ENCODE results near the gene CCR6.
"Not testable (repeated sequence)": the region's sequence is repeated elsewhere in the genome, so short reads cannot be mapped to it uniquely, and the experiment has no call there.

CCR6 gene

DNA sequence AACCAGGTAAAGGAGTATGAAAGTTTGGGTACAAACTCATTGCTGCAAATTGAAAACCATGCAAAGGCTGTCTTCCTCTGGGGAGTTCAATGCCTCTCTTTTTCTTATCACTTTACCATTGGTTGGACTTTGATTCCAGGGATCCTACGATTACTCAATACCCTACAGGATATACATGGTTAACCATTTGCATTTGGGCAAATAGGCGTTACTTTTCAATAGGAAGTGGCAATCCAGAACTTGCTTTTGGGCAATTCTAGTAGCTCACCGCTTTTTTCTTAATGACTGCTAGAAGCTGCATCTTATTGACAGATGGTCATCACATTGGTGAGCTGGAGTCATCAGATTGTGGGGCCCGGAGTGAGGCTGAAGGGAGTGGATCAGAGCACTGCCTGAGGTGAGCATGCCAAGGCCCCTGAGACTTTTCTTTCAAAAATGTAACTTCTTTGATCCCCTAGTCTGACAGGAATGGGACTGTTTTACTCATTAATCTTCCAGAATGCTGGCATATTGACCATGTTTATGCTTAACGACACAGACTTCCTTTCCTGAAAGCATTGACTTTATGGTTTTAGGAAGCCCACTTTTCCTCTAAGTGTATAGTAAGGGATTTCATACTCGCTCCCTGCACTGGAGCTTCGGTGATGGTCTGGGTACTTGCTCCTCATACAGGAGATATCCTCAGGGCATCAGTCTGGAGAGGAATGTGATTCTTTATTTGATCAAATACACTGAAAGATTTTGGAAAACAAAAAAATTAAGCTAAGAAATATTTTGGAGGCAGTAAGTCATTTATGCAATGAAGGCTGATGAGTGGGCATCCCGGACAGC lies at the start of gene CCR6:
CCR6 (plus strand) TSS at position 270 of the 831 bp plus-strand sequence. CDS start 13,039 bp downstream, outside the sequence.
- no peak for DNase-seq

DNA sequence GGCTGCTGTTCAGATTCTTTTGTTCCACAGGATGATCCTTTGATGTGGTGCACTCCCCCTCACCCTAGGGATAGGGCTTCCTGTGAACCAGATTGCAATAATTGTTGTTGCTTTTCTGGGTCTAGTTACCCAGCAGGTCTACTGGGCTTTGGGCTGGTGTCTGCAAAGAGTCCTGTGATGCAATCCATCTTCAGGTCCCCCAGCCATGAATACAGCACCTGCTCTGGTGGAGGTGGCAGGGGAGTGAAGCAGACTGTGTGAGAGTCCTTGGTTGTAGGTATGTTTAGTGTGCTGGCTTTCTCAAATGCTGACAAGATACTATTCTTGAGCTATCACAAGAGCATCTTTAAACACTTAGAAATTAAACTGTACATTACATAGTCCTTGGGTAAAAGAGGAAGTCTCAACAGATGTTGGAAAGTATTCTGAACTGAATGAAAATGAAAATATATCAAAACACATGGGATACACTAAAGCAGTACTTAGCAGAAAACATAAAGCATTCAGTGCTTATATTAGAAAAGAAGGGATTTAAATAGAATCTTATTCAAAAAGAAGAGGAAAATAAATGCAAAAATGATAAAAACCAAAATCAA lies 49.1 kb upstream of the CCR6 start:
- no peak for DNase-seq

DNA sequence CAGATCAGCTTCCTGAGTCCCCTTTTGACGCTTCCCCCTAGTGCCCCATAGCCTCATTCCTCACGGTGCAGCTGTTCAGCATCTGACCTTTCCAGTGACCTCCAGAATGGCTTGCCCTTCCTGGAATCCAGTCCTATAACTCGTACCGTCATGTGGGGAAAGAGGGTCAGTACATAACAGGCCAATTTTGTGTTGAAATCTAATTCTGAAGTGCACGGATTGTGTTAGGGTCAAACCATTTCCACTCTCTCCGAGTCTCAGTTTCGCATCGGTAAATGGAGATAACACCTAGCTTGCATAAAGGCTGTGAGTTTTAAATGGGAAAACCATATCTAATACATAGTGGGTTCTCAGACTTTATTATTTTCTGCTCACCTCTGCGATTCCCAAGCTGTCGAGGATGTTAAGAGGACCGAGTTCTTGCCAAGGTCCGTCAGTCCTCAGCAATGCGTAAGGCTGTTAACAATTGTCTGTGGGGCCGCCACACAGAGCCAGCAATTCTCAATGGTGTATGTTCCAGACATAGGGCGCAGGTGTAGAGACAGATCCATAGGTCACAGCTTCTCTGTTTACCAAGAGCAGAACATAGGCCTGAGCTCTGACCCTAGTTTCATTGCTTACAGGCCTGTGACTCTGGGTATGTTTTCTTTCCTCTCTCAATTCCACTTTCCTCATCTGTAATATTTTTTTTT lies 45.5 kb upstream of the CCR6 start:
- no peak for DNase-seq

DNA sequence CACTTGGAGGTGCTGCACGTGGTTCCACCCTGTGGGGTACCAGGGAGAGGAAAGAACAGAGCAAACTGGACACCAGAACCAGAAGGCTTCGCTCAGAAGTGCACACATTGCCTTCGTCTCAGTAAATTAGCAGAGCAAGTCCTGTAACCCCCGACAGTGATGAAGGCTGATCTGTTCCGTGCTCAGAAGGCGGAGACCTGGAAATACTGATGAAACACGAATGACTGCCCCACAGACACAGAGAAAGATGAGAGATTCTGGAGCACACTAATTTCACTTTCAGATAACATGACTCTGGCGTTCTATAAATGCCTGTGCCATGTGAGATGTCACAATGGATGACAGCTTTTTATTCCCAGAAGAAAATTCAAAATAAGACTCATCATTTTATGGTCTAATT lies 44.2 kb upstream of the CCR6 start:
- DNase-seq = no peak

DNA sequence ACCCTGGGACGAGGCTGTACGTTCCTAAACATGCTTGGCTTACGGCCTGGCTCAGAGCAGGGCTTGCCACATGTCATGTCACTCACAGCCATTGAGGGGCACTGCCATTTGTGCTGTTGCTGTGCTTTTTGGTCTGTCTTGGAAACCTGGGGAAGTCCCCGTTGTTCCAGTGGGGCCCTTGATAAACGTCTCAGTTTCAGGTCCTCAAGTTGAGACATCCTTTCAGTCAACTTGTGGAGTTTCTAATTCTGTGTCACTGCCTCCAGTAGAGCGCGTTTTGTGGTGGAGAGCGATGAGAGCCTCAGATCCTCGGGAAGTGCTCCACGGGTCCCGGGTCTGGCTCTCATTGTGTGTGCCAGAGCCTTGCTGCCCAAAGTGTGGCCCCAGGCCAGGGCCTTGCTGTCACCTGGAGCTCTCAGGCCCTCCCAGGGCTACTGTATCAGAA lies 43.0 kb upstream of the CCR6 start:
- no peak for DNase-seq

DNA sequence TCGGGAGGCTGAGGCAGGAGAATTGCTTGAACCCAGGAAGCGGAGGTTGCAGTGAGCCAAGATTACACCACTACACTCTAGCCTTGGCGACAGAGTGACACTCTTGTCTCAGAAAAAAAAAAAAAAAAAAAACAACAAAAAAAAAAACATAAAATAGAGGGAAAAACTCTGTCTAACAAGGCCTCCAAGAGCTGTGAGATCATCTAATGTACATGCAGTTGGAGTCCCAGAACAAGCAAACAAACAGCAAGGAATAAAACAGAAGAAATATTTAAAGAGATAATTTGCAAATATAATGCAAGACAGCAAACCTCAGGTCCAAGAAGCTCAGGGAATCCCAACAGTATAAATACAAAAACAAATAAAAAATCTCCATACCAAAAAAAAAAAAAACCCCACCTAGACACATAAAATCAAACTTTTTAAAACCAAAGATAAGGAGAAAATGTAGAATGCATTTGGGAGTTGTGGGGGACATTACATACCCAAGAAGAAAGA lies 35.0 kb upstream of the CCR6 start:
- DNase-seq = no peak

DNA sequence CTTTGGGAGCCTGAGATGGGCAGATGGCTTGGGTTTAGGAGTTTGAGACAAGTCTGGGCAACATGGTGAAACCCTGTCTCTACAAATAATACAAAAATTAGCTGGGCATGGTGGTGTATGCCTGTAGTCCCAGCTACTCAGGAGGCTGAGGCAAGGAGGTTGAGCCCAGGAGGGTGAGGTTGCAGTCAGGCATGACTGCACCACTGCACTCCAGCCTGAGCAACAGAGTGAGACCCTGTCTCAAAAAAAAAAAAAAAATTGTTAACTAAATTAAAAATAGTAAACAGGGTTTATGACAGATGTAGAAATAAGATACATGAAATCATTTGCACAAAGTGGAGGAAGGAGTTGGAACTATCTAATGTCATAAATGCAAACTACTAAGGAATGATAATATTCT lies 34.2 kb upstream of the CCR6 start:
- DNase-seq = not testable (repeated sequence)

DNA sequence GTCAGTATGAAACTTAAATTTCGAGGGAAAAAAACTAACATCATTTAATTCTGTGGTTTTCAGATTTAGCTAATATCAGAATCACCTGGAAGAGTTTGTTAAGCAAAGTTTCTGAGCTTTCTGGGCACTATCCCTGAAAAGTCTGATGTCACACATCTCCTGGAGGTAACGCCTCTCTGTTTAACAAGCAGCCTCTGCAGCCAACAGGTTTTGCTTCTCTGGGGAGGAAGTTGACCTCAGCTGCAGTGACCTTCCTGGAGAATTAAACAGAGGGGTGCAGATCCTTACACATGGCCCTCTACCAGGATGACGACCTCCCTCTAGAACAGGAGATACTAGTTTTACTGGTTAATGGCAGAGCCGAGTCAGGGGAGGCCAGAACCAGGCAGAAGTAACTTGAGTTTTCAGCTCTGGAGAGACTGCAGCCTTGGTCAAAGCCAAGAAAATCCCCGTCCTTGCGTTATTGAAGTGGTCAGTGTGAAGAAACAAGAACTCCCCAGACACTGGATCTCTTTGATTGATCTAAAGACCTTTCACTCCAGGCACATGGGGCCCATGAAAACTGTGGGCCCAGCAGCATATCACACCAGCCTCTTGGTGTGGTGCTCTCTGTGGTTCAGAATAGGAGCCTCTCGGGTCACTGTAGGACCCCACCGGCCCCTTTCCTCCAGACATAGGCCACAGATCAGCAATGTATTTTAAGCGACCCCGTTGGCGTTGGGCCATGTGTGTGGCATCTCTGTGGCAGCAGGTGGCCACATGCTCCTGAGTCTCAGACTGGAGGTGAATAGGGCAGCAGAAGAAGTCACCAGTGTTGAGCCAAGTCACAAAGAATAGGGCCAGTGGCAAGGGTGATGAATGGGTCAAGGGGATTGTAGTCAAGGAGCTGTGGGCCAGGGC lies 33.4 kb upstream of the CCR6 start:
- no peak for DNase-seq

DNA sequence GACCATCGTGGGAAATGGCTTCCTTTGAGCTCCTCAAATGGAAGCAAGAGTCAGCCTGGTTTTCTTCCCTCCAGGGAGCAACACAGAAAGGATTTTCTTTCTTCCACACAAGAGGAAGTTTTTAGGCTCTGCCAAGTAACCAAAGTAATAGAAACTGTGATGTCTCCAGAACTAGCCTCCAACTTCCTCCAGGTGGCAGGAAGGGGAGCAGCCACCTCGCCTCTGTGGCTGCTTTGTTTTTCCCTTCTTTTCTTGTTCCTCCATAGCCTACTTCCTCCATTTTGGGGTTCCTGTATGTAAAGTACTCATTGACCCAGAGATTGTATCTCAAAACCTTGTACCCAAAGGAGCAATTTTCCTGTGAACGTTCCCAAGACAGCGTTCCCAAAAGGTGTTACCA lies 32.7 kb upstream of the CCR6 start:
- no peak for DNase-seq

DNA sequence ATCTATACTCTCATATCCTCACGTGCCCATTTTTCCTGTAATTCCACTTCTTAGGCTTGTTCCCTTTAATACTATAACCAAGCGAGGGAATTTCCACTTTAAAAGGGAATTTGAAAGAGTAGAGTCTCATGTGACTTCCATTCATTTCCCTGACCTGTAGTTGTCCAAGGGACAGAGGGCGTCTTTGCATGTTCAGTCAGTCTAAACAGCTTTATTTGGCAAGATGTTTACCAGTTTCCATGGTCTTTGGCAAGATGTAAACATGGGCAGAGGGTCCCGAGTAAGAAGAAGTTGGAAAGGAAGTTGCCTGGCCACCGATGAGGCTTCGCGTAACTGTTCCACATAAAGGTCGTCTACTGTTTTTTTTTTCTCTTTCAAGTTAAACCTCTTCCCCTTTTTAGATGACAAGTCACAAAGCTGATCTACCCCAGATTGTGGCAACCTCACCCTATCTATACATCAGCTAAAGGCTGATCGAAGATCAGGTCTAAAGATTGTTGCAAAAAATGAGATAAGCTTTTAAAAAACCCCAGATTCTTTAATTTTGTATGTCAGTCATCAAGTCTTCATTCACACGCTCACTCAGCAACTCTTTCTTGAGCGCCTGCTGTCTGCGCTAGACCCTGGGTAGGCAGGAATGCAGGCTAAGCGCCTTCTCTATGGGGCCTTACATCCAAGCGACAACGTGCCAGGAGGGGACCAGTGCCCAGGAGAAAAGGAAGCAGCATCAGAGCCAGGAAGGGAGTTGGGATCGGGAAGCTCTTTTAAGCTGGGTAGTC lies 31.7 kb upstream of the CCR6 start:
- no peak for DNase-seq

DNA sequence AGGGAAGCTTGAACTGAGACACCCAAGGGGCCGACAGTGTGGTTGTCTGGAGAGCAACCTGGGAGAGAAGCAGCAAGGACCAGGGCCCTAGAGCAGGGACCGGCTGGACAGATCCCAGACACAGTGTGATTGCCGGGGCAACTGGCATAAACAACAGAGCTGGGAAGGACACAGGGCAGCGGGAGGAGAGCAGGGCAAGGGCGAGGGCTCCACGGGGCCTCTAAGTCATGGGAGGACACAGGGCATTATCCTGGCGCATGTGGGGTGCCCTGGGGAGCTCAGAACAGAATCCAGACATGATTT lies 31.1 kb upstream of the CCR6 start:
- DNase-seq = no peak

DNA sequence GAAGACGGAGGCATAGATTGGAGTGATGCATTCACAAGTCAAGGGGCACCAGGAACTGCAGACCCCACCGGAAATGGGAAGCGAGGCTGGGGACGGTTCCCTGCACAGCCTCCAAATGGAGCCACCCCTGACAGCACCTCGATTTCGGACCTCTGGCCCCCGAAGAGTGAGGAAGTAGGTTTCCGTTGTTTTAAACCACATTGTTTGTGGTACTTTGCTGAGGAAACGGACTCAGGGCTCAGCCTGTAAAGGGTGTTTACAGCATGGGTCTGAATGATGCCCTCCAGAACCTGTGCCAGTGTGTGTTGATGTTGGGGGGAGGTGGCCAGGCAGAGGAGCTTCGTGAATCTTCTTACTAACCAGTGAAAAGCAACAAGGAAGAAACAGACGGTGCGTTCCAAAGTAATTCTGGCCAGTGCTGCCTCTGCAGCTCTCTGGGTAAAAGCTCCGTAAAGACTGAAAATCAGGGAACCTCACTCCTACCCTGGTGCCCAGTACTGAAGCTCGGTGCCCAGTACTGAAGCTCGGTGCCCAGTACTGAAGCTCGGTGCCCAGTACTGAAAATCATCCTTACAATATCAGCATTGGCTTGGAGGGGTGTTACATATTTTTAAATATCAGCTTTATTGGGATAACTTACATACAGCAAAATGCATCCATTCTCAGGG lies 30.1 kb upstream of the CCR6 start:
- no peak for DNase-seq

DNA sequence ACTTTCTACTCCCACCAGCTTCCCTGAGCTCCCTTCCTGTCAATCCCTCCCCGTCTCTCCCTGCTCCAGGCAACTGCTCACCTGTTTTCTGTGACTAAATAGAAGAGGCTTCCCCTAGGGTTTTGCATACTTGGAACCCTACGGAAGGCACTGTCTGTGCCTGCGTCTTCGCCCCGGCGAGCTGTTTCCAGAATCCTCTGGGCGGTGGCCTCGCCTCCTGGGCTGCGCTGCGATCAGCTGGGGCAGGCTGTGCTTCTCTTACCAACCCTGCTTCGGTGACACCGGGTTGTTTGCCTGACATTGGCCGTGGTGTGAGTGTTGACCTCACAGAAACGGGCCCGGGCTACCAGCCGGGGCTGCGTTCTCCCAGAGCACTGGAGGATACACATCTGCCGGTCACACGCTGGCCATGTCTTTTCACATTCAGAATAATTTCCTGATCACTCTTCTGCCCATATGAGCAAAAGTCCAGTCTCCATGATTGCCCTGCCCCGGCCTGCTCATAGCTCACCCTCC lies 29.4 kb upstream of the CCR6 start:
- no peak for DNase-seq

DNA sequence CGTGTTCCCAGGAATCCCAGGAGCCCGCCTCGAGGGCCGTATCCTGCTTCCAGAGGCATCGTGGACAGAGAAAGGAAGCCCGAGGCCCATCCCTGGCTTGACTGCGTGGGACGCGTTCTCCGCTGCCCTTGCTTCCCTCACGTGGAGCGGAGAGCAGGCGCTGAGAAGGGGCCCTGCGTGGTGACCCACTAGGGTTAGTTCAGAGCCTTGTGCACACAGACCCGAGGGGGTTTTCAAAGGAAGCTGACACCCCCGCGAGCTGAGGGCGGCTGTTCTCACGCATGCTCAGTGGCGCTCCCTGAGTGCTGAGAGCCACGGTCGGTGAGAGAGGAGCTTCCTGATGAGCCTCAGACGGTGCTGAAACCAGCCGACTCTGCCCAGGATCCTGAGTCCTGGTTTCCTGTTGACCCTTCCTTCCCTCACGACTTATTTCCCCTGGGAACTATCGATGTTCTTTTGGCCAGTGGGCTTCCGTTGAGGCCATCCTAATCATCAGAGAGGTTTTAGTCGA lies 28.9 kb upstream of the CCR6 start:
- no peak for DNase-seq

DNA sequence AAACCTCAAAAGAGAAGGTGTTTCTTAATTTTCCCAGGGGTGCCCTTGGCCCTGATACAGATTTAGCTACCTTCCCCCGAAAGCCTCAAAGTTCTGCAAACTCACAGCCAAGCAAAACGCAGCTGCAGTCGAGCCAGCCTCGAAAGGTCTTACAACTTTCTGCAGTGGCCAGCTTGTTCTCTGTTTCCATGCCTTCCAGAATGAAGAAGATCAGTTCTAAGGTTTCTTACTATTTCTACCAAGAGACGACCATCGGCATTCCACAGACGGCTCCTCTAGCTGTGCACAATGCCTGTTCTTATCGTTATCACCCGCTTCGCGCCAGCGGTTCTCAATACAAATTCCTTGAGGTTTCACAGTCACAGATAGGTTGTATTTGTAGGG lies 28.5 kb upstream of the CCR6 start:
- DNase-seq = no peak

DNA sequence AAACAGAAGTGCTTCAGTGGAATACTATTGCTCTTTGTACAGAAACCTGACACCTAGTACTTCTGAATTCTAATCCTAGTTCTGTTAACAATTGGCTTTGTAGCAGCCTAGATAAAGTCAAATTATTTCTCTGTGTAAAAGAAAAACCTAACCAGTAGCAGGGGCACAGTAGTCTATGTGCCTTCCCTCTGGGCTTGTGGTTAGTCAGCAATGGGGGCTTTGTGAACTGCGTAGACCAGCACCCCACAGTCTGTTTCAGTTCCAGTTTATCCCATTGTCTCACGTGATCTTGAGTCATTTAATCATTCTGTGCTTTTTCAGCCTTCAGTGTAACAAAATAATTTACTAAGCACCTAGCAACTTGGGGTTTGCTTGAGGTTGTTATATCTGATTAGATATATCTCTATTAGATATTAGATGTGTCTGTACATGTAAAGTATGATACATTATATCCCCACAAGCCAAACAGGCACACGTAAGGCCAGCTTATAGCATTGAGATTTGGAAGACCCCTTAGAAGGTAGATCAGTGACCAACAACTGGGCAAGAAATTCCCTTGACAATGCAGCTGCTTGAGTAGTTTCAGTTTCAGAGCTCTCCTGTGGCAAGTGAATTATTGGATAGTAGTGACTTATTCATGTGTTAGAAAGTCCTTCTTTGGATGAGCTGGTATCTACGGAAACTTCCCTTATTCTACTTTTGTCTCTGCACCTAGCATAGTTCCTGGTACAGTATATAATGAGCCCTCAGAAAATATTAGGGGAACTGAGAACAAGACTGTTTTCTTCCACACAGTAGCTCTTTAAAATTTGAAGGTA lies 27.9 kb upstream of the CCR6 start:
- no peak for DNase-seq

DNA sequence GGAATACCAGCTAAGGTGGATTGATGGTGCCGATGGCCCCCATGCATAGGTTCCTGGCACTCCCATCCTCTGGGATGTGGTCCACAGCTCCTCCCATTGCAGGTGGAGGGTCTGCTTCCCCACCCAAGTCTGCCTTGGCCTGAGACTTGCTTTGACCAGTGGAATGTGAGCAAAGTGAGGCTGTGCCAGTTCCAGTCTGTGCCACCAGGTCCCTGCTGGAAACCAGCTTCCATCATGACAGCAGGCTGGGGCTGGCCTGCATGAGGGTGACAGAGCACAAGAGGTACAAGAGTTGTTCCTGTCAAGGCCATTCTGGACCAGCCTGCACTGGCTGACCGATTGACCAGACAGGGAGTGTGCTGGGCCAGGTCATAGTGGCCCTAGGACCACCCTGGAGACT lies 27.0 kb upstream of the CCR6 start:
- no peak for DNase-seq

DNA sequence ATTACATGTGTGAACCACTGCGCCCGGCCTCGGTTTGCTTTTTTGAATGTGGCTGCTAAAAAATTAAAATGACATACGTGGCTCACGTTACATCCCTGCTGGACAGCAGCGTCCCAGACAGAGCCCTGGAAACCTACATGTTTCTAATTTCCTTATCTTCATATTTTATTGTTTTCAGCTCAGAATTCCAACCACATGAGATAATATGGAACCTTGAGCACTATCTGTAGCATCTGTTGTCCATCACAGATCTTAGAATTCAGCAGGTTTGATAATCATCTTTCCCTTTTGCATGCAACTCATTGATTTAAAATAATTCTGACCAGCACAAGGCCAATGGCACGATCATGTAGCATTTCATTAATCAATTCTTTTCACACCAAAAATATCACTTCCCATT lies 25.9 kb upstream of the CCR6 start:
- DNase-seq = no peak

DNA sequence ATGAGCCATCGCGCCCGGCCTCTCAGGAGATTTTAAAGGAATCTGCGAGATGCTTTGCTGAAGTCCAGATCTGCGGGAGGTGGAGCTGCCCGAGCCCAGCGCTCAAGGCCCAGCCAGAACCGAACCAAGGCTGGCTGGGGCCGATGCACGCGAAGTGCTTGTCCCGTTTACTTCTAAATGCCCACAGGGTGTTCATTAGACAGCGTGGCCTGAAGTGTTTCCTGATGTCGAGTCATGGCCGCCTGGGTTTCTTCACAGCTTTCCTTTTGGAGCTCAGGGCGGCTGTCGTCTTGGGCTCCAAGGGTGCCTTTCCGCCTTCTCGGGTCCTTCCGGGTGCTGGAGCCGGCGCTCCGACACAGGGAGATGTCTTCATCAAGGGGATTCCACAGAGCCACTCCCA lies 25.1 kb upstream of the CCR6 start:
- DNase-seq = no peak

DNA sequence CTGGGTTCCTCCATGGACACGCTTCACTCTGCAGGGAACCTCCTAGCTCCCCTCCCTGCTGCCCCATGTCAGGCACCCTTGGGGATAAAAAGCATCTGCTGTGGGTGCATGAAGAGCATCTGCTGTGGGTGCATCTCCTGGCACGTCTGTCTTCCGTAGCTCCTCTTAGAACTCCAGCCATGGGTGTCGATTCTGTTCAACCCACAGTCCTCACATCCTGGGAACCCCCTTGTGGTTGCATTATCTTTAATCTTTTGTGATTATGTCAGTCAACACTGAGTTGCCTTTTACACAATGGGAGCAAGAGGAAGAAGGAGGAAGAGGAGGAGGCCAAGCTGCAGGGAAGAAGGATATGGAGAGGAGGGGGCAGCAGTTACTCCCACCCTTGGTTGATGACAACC lies 24.1 kb upstream of the CCR6 start:
- DNase-seq = no peak

Data from NCI-H446 (cell line).